HEK293 (cell line): Measurements from ENCODE around the gene RPS6KA3.

Experiments
- CTCF ChIA-PET: fragments of 350-600 bp; formaldehyde crosslinking; extraction: SDS; loops from one replicate; lab custom pipeline; 2021; ENCODE audit warnings: antibody characterized with exemption; lab: Yijun Ruan, JAX
- POLR2A ChIA-PET: fragments of 300-600 bp; formaldehyde crosslinking; extraction: SDS; loops from one replicate; lab custom pipeline; 2020; ENCODE audit warnings: antibody characterized with exemption, inconsistent platforms; lab: Yijun Ruan, JAX
- H3K27ac ChIP-seq: fragments of 200-500 bp; sonication (Bioruptor generic); 2 replicates; pipeline ENCODE4 v1.5.1; 2014; ENCODE audit warnings: low read depth, low read length, control low read depth, inconsistent platforms; ENCODE audit errors: extremely low read depth
- H3K36me3 ChIP-seq, 2 experiments: fragments of 200-500 bp in 1 of 2; sonication (Bioruptor generic) in 1 of 2; 1 replicate in 1 of 2; 2 replicates in 1 of 2; pipeline ENCODE4 v1.5.1; 2014 to 2017; ENCODE audit warnings: inconsistent platforms in 2 of 2, low read length in 2 of 2; ENCODE audit not compliant: control insufficient read depth in 2 of 2, insufficient read depth in 1 of 2
- H3K4me1 ChIP-seq: fragments of 200-500 bp; sonication (Bioruptor generic); 2 replicates; pipeline ENCODE4 v1.5.1; 2014; ENCODE audit warnings: mild to moderate bottlenecking, low read length, inconsistent platforms; ENCODE audit not compliant: control insufficient read depth, insufficient read depth
- H3K4me3 ChIP-seq: 2 replicates; pipeline ENCODE4 v1.5.1; 2011; ENCODE audit warnings: low read depth, mild to moderate bottlenecking, control low read depth, low read length, moderate library complexity
- H3K9me3 ChIP-seq: fragments of 200-500 bp; sonication (Bioruptor generic); 2 replicates; pipeline ENCODE4 v1.5.1; 2014; ENCODE audit warnings: low read depth, low read length, inconsistent platforms; ENCODE audit not compliant: control insufficient read depth, insufficient read depth
- BCL11A ChIP-seq: fragments of 450-650 bp; formaldehyde crosslinking; IDR thresholded peaks from 2 replicates; pipeline ENCODE4 v1.5.1; 2016; ENCODE audit warnings: low read depth, missing biosample characterization, missing genetic modification characterization
- EGR2 ChIP-seq: fragments of 450-650 bp; formaldehyde crosslinking; IDR thresholded peaks from 2 replicates; pipeline ENCODE4 v1.5.1; 2016; ENCODE audit warnings: low read depth, missing biosample characterization, missing genetic modification characterization
- FEZF1 ChIP-seq: fragments of 450-650 bp; formaldehyde crosslinking; IDR thresholded peaks from 2 replicates; pipeline ENCODE4 v1.5.1; 2016; ENCODE audit warnings: missing biosample characterization, missing genetic modification characterization
- GLIS1 ChIP-seq: fragments of 450-650 bp; formaldehyde crosslinking; IDR thresholded peaks from 2 replicates; pipeline ENCODE4 v1.5.1; 2016; ENCODE audit warnings: missing biosample characterization, missing genetic modification characterization
- KLF8 ChIP-seq: fragments of 450-650 bp; formaldehyde crosslinking; IDR thresholded peaks from 2 replicates; pipeline ENCODE4 v1.5.1; 2016; ENCODE audit warnings: missing biosample characterization, missing genetic modification characterization
- MZF1 ChIP-seq: fragments of 450-650 bp; formaldehyde crosslinking; IDR thresholded peaks from 2 replicates; pipeline ENCODE4 v1.5.1; 2017; ENCODE audit warnings: missing biosample characterization, missing genetic modification characterization, borderline replicate concordance
- PRDM1 ChIP-seq: fragments of 450-650 bp; formaldehyde crosslinking; IDR thresholded peaks from 2 replicates; pipeline ENCODE4; 2016; ENCODE audit warnings: missing biosample characterization, missing genetic modification characterization
- RBAK ChIP-seq: fragments of 450-650 bp; formaldehyde crosslinking; IDR thresholded peaks from 2 replicates; pipeline ENCODE4 v1.5.1; 2016; ENCODE audit warnings: missing biosample characterization, missing genetic modification characterization
- SCRT2 ChIP-seq: fragments of 450-650 bp; formaldehyde crosslinking; IDR thresholded peaks from 2 replicates; pipeline ENCODE4 v1.5.1; 2016; ENCODE audit warnings: missing biosample characterization, missing genetic modification characterization
- SP2 ChIP-seq: fragments of 450-650 bp; formaldehyde crosslinking; IDR thresholded peaks from 2 replicates; pipeline ENCODE4 v1.5.1; 2016; ENCODE audit warnings: missing biosample characterization, missing genetic modification characterization
- TRIM28 ChIP-seq: IDR thresholded peaks from 2 replicates; pipeline ENCODE4 v1.6.1; 2011; ENCODE audit warnings: low read length, control low read depth, borderline replicate concordance
- ZBTB17 ChIP-seq: fragments of 450-650 bp; formaldehyde crosslinking; IDR thresholded peaks from 2 replicates; pipeline ENCODE4 v1.5.1; 2016; ENCODE audit warnings: missing biosample characterization, missing genetic modification characterization
- ZBTB21 ChIP-seq: fragments of 450-650 bp; formaldehyde crosslinking; IDR thresholded peaks from 2 replicates; pipeline ENCODE4 v1.5.1; 2017; ENCODE audit warnings: missing biosample characterization, missing genetic modification characterization
- ZNF19 ChIP-seq: fragments of 450-650 bp; formaldehyde crosslinking; IDR thresholded peaks from 2 replicates; pipeline ENCODE4; 2016; ENCODE audit warnings: missing biosample characterization, missing genetic modification characterization, low read depth
- ZNF335 ChIP-seq: fragments of 450-650 bp; formaldehyde crosslinking; conservative IDR thresholded peaks from 2 replicates; pipeline ENCODE4 v1.5.1; 2016; ENCODE audit warnings: missing biosample characterization, missing genetic modification characterization
- ZNF350 ChIP-seq: fragments of 450-650 bp; formaldehyde crosslinking; IDR thresholded peaks from 2 replicates; pipeline ENCODE4 v1.5.0; 2017; ENCODE audit warnings: missing biosample characterization, mild to moderate bottlenecking, missing genetic modification characterization
- ZNF354C ChIP-seq: fragments of 450-650 bp; formaldehyde crosslinking; IDR thresholded peaks from 2 replicates; pipeline ENCODE4 v1.5.1; 2016; ENCODE audit warnings: missing biosample characterization, missing genetic modification characterization, low read depth, borderline replicate concordance
- ZNF366 ChIP-seq: fragments of 450-650 bp; formaldehyde crosslinking; conservative IDR thresholded peaks from 2 replicates; pipeline ENCODE4 v1.5.1; 2016; ENCODE audit warnings: missing biosample characterization, missing genetic modification characterization
- ZNF501 ChIP-seq: fragments of 450-650 bp; formaldehyde crosslinking; IDR thresholded peaks from 2 replicates; pipeline ENCODE4 v1.5.1; 2016; ENCODE audit warnings: missing biosample characterization, missing genetic modification characterization
- ZNF600 ChIP-seq: fragments of 450-650 bp; formaldehyde crosslinking; IDR thresholded peaks from 2 replicates; pipeline ENCODE4 v1.5.1; 2016; ENCODE audit warnings: missing biosample characterization, missing genetic modification characterization
- ZNF610 ChIP-seq: fragments of 450-650 bp; formaldehyde crosslinking; IDR thresholded peaks from 2 replicates; pipeline ENCODE4 v1.5.1; 2016; ENCODE audit warnings: missing biosample characterization, missing genetic modification characterization, borderline replicate concordance
- ZNF621 ChIP-seq: fragments of 450-650 bp; formaldehyde crosslinking; IDR thresholded peaks from 2 replicates; pipeline ENCODE4 v1.5.1; 2017; ENCODE audit warnings: missing biosample characterization, missing genetic modification characterization
- ZNF658 ChIP-seq: fragments of 450-650 bp; formaldehyde crosslinking; IDR thresholded peaks from 2 replicates; pipeline ENCODE4; 2016; ENCODE audit warnings: missing biosample characterization, missing genetic modification characterization
- ZSCAN30 ChIP-seq: fragments of 450-650 bp; IDR thresholded peaks from 2 replicates; pipeline ENCODE4 v1.5.1; 2018; ENCODE audit warnings: missing biosample characterization, mild to moderate bottlenecking, missing genetic modification characterization, moderate library complexity
- ZXDB ChIP-seq: fragments of 450-650 bp; formaldehyde crosslinking; IDR thresholded peaks from 2 replicates; pipeline ENCODE4 v1.5.1; 2016; ENCODE audit warnings: missing biosample characterization, missing genetic modification characterization
- TF ChIP-seq, protein P1 (sequence below): fragments of 450-650 bp; formaldehyde crosslinking; IDR thresholded peaks from 2 replicates; pipeline ENCODE4 v1.5.1; 2016; ENCODE audit warnings: missing biosample characterization, missing genetic modification characterization
- TF ChIP-seq, protein P2 (sequence below): fragments of 450-650 bp; formaldehyde crosslinking; IDR thresholded peaks from 2 replicates; pipeline ENCODE4 v1.5.1; 2016; ENCODE audit warnings: missing biosample characterization, missing genetic modification characterization
- TF ChIP-seq, protein P3 (sequence below): fragments of 450-650 bp; formaldehyde crosslinking; IDR thresholded peaks from 2 replicates; pipeline ENCODE4 v1.5.1; 2016; ENCODE audit warnings: missing biosample characterization, missing genetic modification characterization
- TF ChIP-seq, protein P4 (sequence below): fragments of 450-650 bp; formaldehyde crosslinking; optimal IDR thresholded peaks from 2 replicates; pipeline ENCODE3; 2016; ENCODE audit warnings: missing biosample characterization, mild to moderate bottlenecking, missing genetic modification characterization

RPS6KA3 gene

DNA sequence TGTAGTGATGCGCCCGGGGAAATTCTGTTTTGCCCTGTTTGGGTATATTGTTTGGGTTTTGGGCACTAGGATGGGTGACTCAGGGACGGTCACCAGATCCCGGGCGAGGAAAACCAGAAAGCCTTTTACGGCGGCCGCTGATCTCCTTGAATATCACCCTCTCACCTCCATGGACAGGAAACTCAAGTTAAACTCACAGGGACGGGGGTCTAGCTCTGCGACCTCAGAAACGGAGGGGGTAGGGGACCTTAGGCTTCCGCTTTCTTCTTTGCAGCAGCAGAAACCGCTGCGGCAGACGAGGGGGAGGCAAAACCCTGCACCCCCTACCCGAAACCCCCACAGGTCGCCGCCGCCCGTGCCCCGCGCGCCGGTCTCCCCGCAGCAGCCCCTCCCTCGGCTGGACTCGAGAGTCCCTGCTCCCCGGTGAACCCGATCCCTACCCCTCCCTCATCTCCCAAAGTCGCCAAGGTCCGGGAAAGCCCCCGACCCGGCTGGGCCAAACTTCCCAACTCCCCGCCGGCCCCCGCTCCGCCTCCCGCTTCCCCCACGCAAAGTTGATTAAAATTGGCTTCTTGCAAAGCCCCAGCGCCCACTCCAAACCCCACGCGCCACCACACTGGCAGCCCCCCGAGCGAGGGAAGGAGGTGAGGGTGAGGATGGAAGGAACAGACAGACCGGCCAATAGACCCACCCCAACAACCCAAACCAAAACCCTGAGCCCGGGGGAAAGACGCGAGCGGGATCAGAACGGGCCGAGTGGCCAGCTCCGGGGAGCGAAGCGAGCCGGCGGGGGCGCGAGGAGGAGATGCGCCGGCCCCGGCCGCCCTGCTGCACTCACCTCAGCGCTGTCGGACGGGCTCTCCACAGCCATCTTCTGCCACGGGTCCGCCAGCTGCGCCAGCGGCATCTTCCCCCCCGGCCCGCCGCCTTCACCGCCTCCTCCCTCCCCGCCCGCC is 705 bp downstream of the RPS6KA3 start (continued):
- TF ChIP-seq ZNF621 (tag by site-specific recombination) = no peak
- TF ChIP-seq ZNF501 (tag by site-specific recombination) = no peak

DNA sequence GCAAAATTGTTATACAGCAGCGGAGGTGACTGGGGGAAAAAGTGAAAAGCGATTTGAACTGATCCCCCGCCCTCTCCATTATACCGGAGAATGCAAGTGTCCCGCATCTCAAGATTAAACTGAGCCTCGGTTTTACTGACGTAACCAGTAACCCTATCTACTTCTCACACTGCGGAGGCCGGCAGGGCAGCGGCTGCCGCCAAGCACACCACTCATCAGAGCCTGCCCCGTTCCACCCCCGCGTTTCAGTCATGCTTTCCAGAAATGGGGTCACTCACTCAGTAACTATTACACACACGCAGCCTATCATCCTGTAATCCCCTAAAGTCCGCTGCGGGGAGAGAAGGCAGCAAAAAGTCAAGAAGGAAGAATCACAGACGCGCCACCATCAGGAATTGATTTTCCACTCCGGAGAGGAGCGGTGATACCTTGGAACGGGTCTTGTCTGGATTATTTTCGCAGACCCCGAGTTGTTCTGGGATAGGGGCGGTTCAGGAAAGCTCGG is 1.4 kb downstream of the RPS6KA3 start:
- CTCF ChIA-PET = no interaction called here
- peaks cover 18% of the 10 kb centered on the region for H3K4me1 ChIP-seq
- no peaks in the 10 kb centered on the region for H3K9me3 ChIP-seq
- POLR2A ChIA-PET = no interaction called here
- H3K36me3 ChIP-seq = no peaks in the 10 kb centered on the region
- peak overlapping the region; percentile 81 for H3K4me3 ChIP-seq
- H3K27ac ChIP-seq = peak overlapping the region; percentile 50
- peak; percentile 85 for TF ChIP-seq PRDM1
- TF ChIP-seq ZNF19 = no peak
- no peak for TF ChIP-seq ZNF354C (tag by site-specific recombination)
- TF ChIP-seq ZNF350 (tag by site-specific recombination) = no peak
- TF ChIP-seq ZXDB = no peak
- 0 out of 2 replicates have a peak, but pooled peaks have one; percentile 15 for TF ChIP-seq FEZF1
- peak; percentile 75 for TF ChIP-seq ZBTB17 (tag by site-specific recombination)
- no peak for TF ChIP-seq ZNF610
- TF ChIP-seq, protein P1, sequence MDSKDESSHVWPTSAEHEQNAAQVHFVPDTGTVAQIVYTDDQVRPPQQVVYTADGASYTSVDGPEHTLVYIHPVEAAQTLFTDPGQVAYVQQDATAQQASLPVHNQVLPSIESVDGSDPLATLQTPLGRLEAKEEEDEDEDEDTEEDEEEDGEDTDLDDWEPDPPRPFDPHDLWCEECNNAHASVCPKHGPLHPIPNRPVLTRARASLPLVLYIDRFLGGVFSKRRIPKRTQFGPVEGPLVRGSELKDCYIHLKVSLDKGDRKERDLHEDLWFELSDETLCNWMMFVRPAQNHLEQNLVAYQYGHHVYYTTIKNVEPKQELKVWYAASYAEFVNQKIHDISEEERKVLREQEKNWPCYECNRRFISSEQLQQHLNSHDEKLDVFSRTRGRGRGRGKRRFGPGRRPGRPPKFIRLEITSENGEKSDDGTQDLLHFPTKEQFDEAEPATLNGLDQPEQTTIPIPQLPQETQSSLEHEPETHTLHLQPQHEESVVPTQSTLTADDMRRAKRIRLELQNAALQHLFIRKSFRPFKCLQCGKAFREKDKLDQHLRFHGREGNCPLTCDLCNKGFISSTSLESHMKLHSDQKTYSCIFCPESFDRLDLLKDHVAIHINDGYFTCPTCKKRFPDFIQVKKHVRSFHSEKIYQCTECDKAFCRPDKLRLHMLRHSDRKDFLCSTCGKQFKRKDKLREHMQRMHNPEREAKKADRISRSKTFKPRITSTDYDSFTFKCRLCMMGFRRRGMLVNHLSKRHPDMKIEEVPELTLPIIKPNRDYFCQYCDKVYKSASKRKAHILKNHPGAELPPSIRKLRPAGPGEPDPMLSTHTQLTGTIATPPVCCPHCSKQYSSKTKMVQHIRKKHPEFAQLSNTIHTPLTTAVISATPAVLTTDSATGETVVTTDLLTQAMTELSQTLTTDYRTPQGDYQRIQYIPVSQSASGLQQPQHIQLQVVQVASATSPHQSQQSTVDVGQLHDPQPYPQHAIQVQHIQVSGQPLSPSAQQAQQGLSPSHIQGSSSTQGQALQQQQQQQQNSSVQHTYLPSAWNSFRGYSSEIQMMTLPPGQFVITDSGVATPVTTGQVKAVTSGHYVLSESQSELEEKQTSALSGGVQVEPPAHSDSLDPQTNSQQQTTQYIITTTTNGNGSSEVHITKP (tag by site-specific recombination) = peak; percentile 80
- TF ChIP-seq ZBTB21 (tag by site-specific recombination) = peak; percentile 32; the same call in 1 of the 2 replicates
- no peak for TF ChIP-seq MZF1 (tag by site-specific recombination)
- no peak for TF ChIP-seq SCRT2
- no peak for TF ChIP-seq RBAK
- no peak; the same call in 1 of the 2 replicates for TF ChIP-seq GLIS1 (tag by site-specific recombination)
- TF ChIP-seq, protein P2, sequence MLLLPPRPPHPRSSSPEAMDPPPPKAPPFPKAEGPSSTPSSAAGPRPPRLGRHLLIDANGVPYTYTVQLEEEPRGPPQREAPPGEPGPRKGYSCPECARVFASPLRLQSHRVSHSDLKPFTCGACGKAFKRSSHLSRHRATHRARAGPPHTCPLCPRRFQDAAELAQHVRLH (tag by site-specific recombination) = no peak
- no peak for TF ChIP-seq ZNF658 (tag by site-specific recombination)
- peak; percentile 82 for TF ChIP-seq ZNF600
- TF ChIP-seq ZNF366 (tag by site-specific recombination) = 0 out of 2 replicates have a peak, but pooled peaks have one; percentile 35
- TF ChIP-seq EGR2 (tag by site-specific recombination) = peak; percentile 81
- TF ChIP-seq, protein P3, sequence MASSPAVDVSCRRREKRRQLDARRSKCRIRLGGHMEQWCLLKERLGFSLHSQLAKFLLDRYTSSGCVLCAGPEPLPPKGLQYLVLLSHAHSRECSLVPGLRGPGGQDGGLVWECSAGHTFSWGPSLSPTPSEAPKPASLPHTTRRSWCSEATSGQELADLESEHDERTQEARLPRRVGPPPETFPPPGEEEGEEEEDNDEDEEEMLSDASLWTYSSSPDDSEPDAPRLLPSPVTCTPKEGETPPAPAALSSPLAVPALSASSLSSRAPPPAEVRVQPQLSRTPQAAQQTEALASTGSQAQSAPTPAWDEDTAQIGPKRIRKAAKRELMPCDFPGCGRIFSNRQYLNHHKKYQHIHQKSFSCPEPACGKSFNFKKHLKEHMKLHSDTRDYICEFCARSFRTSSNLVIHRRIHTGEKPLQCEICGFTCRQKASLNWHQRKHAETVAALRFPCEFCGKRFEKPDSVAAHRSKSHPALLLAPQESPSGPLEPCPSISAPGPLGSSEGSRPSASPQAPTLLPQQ (tag by site-specific recombination) = 0 out of 2 replicates have a peak, but pooled peaks have one; percentile 22
- TF ChIP-seq, protein P4, sequence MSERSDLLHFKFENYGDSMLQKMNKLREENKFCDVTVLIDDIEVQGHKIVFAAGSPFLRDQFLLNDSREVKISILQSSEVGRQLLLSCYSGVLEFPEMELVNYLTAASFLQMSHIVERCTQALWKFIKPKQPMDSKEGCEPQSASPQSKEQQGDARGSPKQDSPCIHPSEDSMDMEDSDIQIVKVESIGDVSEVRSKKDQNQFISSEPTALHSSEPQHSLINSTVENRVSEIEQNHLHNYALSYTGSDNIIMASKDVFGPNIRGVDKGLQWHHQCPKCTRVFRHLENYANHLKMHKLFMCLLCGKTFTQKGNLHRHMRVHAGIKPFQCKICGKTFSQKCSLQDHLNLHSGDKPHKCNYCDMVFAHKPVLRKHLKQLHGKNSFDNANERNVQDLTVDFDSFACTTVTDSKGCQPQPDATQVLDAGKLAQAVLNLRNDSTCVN = peak; percentile 26
- TF ChIP-seq BCL11A (tag by site-specific recombination) = no peak
- TF ChIP-seq SP2 (tag by site-specific recombination) = peak; percentile 46
- TF ChIP-seq TRIM28 = no peak
- no peak for TF ChIP-seq KLF8
- TF ChIP-seq ZNF335 = peak; percentile 71
- no peak for TF ChIP-seq ZSCAN30
